H1 (cell line): Measurements from ENCODE around the gene ST13. TPM values are rescaled to one million over a fixed set of nuclear protein-coding genes. Genes with fewer than 3 reads are reported as not detected.

Source experiments
- CTCF ChIA-PET: fragments of 300-600 bp; sonication (Branson Sonifier 250); formaldehyde crosslinking; loops from one replicate; lab custom pipeline; 2021; ENCODE audit not compliant: partially characterized antibody; lab: Charles Lee
- POLR2A ChIA-PET: fragments of 300-600 bp; sonication (Branson Sonifier 250); formaldehyde crosslinking; loops from one replicate; lab custom pipeline; 2021; ENCODE audit warnings: inconsistent platforms; ENCODE audit not compliant: partially characterized antibody; lab: Charles Lee
- DNase-seq, 2 experiments: peaks; one replicate each; pipeline versions ENCODE4 v3.0.0 to v3.0.0-alpha.2; 2010 to 2022; ENCODE audit warnings: low spot score in 2 of 2, low read depth in 1 of 2, mixed read lengths in 1 of 2
- FAIRE-seq: peaks from 2 replicates; lab custom pipeline; 2011; peaks lifted over from hg19 to GRCh38; lab: Jason Lieb, UNC
- H2AFZ ChIP-seq: 2 replicates; pipeline ENCODE4 v1.8.1; 2012; ENCODE audit warnings: low read length, inconsistent platforms
- H2AK5ac ChIP-seq: 2 replicates; pipeline ENCODE4 v1.6.1; 2013; ENCODE audit warnings: low read depth, low read length
- H2BK120ac ChIP-seq: replicated peaks from 2 replicates; pipeline ENCODE3; 2013; ENCODE audit warnings: low read depth, low read length, inconsistent platforms
- H2BK12ac ChIP-seq: 2 replicates; pipeline ENCODE4 v1.6.1; 2013; ENCODE audit warnings: low read depth, low read length
- H2BK15ac ChIP-seq: 2 replicates; pipeline ENCODE4 v1.6.1; 2013; ENCODE audit warnings: low read length
- H2BK20ac ChIP-seq: 2 replicates; pipeline ENCODE4 v1.6.1; 2013; ENCODE audit warnings: low read length
- H2BK5ac ChIP-seq: 2 replicates; pipeline ENCODE4 v1.6.1; 2013; ENCODE audit warnings: low read depth, low read length
- H3K14ac ChIP-seq: 2 replicates; pipeline ENCODE4 v1.6.1; 2013; ENCODE audit warnings: inconsistent platforms; ENCODE audit not compliant: insufficient read length
- H3K18ac ChIP-seq: 2 replicates; pipeline ENCODE4 v1.6.1; 2013; ENCODE audit warnings: low read length; ENCODE audit errors: extremely low read depth
- H3K23ac ChIP-seq: 2 replicates; pipeline ENCODE4 v1.6.1; 2013; ENCODE audit warnings: inconsistent platforms; ENCODE audit not compliant: insufficient read length
- H3K23me2 ChIP-seq: 2 replicates; pipeline ENCODE4 v1.6.1; 2013; ENCODE audit warnings: low read depth, low read length
- H3K27ac ChIP-seq: 2 replicates; pipeline ENCODE4 v1.6.1; 2011; ENCODE audit warnings: low read depth, low read length, inconsistent platforms
- H3K27me3 ChIP-seq, 4 experiments: replicated peaks in 1 of 4; 1 replicate in 1 of 4; 2 replicates in 3 of 4; pipeline versions ENCODE4 v1.6.1 to v1.8.1; 2011 to 2013; ENCODE audit warnings: low read length in 3 of 4, mild to moderate bottlenecking in 3 of 4, inconsistent platforms in 2 of 4, mixed read lengths in 2 of 4, moderate library complexity in 1 of 4; ENCODE audit not compliant: control insufficient read depth in 3 of 4, insufficient read depth in 3 of 4; ENCODE audit errors: extremely low read depth in 1 of 4
- H3K36me3 ChIP-seq, 4 experiments: 2 replicates each; pipeline versions ENCODE4 v1.6.1 to v1.8.1; 2011 to 2013; ENCODE audit warnings: mild to moderate bottlenecking in 4 of 4, low read length in 3 of 4, moderate library complexity in 2 of 4, control low read depth in 1 of 4, inconsistent platforms in 1 of 4; ENCODE audit not compliant: insufficient read depth in 4 of 4, control insufficient read depth in 2 of 4
- H3K4ac ChIP-seq: replicated peaks from 2 replicates; pipeline ENCODE3; 2013; ENCODE audit warnings: low read length, low read depth, mixed read lengths, inconsistent platforms; ENCODE audit not compliant: insufficient read length
- H3K4me1 ChIP-seq, 4 experiments: replicated peaks in 1 of 4; 1 replicate in 1 of 4; 2 replicates in 3 of 4; pipeline versions ENCODE4 v1.6.1 to v1.8.1; 2011 to 2013; ENCODE audit warnings: low read length in 3 of 4, inconsistent platforms in 2 of 4, mixed read lengths in 1 of 4; ENCODE audit not compliant: insufficient read depth in 4 of 4, control insufficient read depth in 3 of 4
- H3K4me2 ChIP-seq, 2 experiments: 2 replicates each; pipeline versions ENCODE4 v1.6.1 to v1.8.1; 2011 to 2013; ENCODE audit warnings: low read depth in 2 of 2, low read length in 2 of 2, control low read depth in 1 of 2, inconsistent platforms in 1 of 2, mild to moderate bottlenecking in 1 of 2; ENCODE audit not compliant: insufficient read depth in 1 of 2
- H3K4me3 ChIP-seq, 4 experiments: fragments of 200-600, 300-600 bp in 1 of 4; sonication (generic), shearing (Covaris generic), sonication (Bioruptor Twin) in 1 of 4; 2 replicates each; pipeline versions ENCODE4 v1.5.1 to v1.8.1; 2011 to 2016; ENCODE audit warnings: low read length in 4 of 4, low read depth in 3 of 4, control low read depth in 2 of 4, inconsistent platforms in 2 of 4, mild to moderate bottlenecking in 2 of 4, mixed read lengths in 1 of 4, moderate library complexity in 1 of 4; ENCODE audit not compliant: insufficient read depth in 2 of 4; ENCODE audit errors: extremely low read depth in 1 of 4
- H3K56ac ChIP-seq: replicated peaks from 2 replicates; pipeline ENCODE3; 2013; ENCODE audit warnings: low read depth, mild to moderate bottlenecking, mixed read lengths, low read length, inconsistent platforms; ENCODE audit not compliant: insufficient read length
- H3K79me1 ChIP-seq: 2 replicates; pipeline ENCODE4 v1.6.1; 2013; ENCODE audit warnings: low read depth, low read length, control low read depth
- H3K79me2 ChIP-seq, 2 experiments: 2 replicates each; pipeline versions ENCODE4 v1.6.1 to v1.8.1; 2012 to 2013; ENCODE audit warnings: low read length in 2 of 2, mild to moderate bottlenecking in 2 of 2, inconsistent platforms in 1 of 2; ENCODE audit not compliant: insufficient read depth in 2 of 2, control insufficient read depth in 1 of 2
- H3K9ac ChIP-seq, 4 experiments: replicated peaks in 1 of 4; 1 replicate in 1 of 4; 2 replicates in 3 of 4; pipeline versions ENCODE4 v1.6.1 to v1.8.1; 2011 to 2013; ENCODE audit warnings: low read depth in 3 of 4, low read length in 3 of 4, control low read depth in 2 of 4, mild to moderate bottlenecking in 2 of 4, moderate library complexity in 2 of 4, inconsistent platforms in 1 of 4; ENCODE audit errors: extremely low read depth in 1 of 4
- H3K9me3 ChIP-seq, 2 experiments: 2 replicates each; pipeline versions ENCODE4 v1.6.1 to v1.8.1; 2012 to 2013; ENCODE audit warnings: mild to moderate bottlenecking in 2 of 2, moderate library complexity in 2 of 2, control low read depth in 1 of 2, inconsistent platforms in 1 of 2, low read depth in 1 of 2, low read length in 1 of 2, mixed read lengths in 1 of 2; ENCODE audit not compliant: insufficient read depth in 2 of 2
- H4K20me1 ChIP-seq, 2 experiments: replicated peaks in 1 of 2; 2 replicates each; pipeline versions ENCODE3 to v1.8.1; 2011 to 2013; ENCODE audit warnings: inconsistent platforms in 2 of 2, low read length in 2 of 2, mild to moderate bottlenecking in 1 of 2; ENCODE audit not compliant: insufficient read depth in 2 of 2, control insufficient read depth in 1 of 2
- H4K5ac ChIP-seq: 2 replicates; pipeline ENCODE4 v1.6.1; 2013; ENCODE audit warnings: low read length, low read depth, mixed read lengths, inconsistent platforms; ENCODE audit not compliant: insufficient read length
- H4K8ac ChIP-seq: 2 replicates; pipeline ENCODE4 v1.8.0; 2013; ENCODE audit warnings: mild to moderate bottlenecking, moderate library complexity, low read length, inconsistent platforms; ENCODE audit not compliant: insufficient read depth; ENCODE audit errors: extremely low read depth
- H4K91ac ChIP-seq: replicated peaks from 2 replicates; pipeline ENCODE3; 2013; ENCODE audit warnings: low read length, mixed read lengths, inconsistent platforms; ENCODE audit not compliant: insufficient read length
- BACH1 ChIP-seq: IDR thresholded peaks from 2 replicates; pipeline ENCODE4 v1.6.1; 2012; ENCODE audit warnings: low read length, improper control_type of control experiment
- BCL11A ChIP-seq, 2 experiments: IDR thresholded peaks; one replicate each; pipeline ENCODE4 v1.6.1; 2011; ENCODE audit warnings: low read depth in 2 of 2, low read length in 2 of 2, mild to moderate bottlenecking in 2 of 2
- GABPA ChIP-seq: IDR thresholded peaks from 2 replicates; pipeline ENCODE4 v1.6.1; 2011; ENCODE audit warnings: mild to moderate bottlenecking, low read length, moderate library complexity, borderline replicate concordance; ENCODE audit not compliant: insufficient read depth
- MAFK ChIP-seq: IDR thresholded peaks from 2 replicates; pipeline ENCODE4 v1.6.1; 2012; ENCODE audit warnings: low read depth, mild to moderate bottlenecking, improper control_type of control experiment, low read length
- RAD21 ChIP-seq, 2 experiments: IDR thresholded peaks in 1 of 2; conservative IDR thresholded peaks in 1 of 2; 2 replicates each; pipeline ENCODE4 v1.6.1; 2011; ENCODE audit warnings: low read depth in 2 of 2, low read length in 2 of 2, improper control_type of control experiment in 1 of 2, inconsistent platforms in 1 of 2, mild to moderate bottlenecking in 1 of 2, moderate library complexity in 1 of 2
- WGBS, 2 experiments: shearing (Covaris generic) in 1 of 2; methylation state at CpG; one replicate each; pipeline versions ENCODE4 v1.1.6 to v1.1.7; 2013 to 2015; ENCODE audit warnings: low lambda C conversion rate in 2 of 2, mixed read lengths in 2 of 2, inconsistent platforms in 1 of 2, low coverage in 1 of 2, missing lambda C conversion rate in 1 of 2; ENCODE audit not compliant: insufficient replicate concordance in 2 of 2, insufficient coverage in 1 of 2, insufficient read length in 1 of 2; ENCODE audit errors: extremely low coverage in 1 of 2, missing lambda C conversion rate in 1 of 2; 5-methylcytosine and 5-hydroxymethylcytosine counted together
- polyA plus RNA-seq, 7 experiments: library from polyadenylated mRNA; depleted of rRNA in 3 of 7; stranded (reverse) in 5 of 7; unstranded in 2 of 7; fragments of >200 nt in 5 of 7; fragments of 200-250 nt in 2 of 7; gene quantifications; 1 replicate in 5 of 7; 2 replicates in 1 of 7; 4 replicates in 1 of 7; pipeline versions ENCODE4 v1.2.1 to v1.2.3, GENCODE V29; 2011 to 2013; ENCODE audit warnings: missing spikeins in 2 of 7, mixed read lengths in 2 of 7
- total RNA-seq: library from RNA; stranded (reverse); fragmentation: NEBNext Ultra II Directional; extraction: Animal tissue kit (Norgen Biotek cat#: 25700); gene quantifications from 2 replicates; pipeline ENCODE4 v1.2.1, GENCODE V29; 2021
- TF ChIP-seq, protein P1 (sequence below), 3 experiments: IDR thresholded peaks; 1 replicate in 2 of 3; 2 replicates in 1 of 3; pipeline versions ENCODE4 v1.5.1 to v1.6.1; 2011; ENCODE audit warnings: low read length in 3 of 3, mild to moderate bottlenecking in 3 of 3, inconsistent platforms in 2 of 3, low read depth in 1 of 3, moderate library complexity in 1 of 3; ENCODE audit not compliant: insufficient read depth in 1 of 3; ENCODE audit errors: control extremely low read depth in 1 of 3

Gene ST13
- total and polyA plus RNA-seq, 2 of the 8 experiments (the other 6 are each of a cell fraction or from before 2014, with no cell fraction given), result 52.0 to 305 TPM

DNA sequence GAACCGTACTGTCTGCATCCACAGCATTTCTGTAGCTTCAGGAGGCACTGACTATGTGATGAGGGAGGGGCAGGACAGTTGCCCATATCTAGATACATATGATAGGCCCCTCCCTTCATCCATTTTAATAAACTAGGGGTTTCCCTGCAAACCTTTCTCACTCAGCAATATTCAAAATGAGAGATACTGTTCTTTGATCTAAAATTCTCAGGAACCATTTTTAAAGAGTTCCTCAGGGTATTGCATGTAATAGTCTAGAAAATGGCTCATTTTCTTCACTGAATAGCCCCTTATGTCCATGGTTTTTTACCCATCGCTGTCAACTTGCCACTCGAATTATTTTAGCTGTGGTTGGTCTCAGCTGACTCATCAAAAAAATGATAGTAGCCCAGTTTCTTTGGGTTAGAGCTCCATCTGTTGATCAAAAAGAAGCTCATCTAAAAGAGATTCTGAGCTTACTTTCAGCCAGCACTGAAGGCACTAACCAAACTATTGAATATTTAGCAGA lies 42.5 kb upstream of the ST13 start:
- Histone ChIP-seq H4K20me1 (no peaks in the 10 kb centered on the region), H3K79me2 (no peaks in the 10 kb centered on the region), H3K79me1 (no peaks in the 10 kb centered on the region; the same call in 1 of the 2 replicates), H3K18ac (no peak overlapping the region), H3K4me1 (no peaks in the 10 kb centered on the region), H3K9me3 (no peaks in the 10 kb centered on the region), H2BK15ac (no peak overlapping the region), H2BK12ac (no peak overlapping the region), H3K27ac (no peak overlapping the region), H4K5ac (no peak overlapping the region), H2BK5ac (no peak overlapping the region), H2AK5ac (no peak overlapping the region), H4K8ac (no peak overlapping the region), H3K4me2 (no peak overlapping the region), H3K23ac (no peak overlapping the region), H3K4ac (no peak overlapping the region), H2BK120ac (no peak overlapping the region), H3K9ac (no peak overlapping the region), H2AFZ (no peak overlapping the region), H3K27me3 (no peaks in the 10 kb centered on the region), H4K91ac (no peak overlapping the region), H2BK20ac (no peak overlapping the region), H3K23me2 (no peaks in the 10 kb centered on the region), H3K4me3 (no peak overlapping the region), H3K36me3 (no peaks in the 10 kb centered on the region), H3K56ac (no peak overlapping the region), H3K14ac (no peak overlapping the region)
- CTCF ChIA-PET, result interaction anchor here (0.7 to 1.7 kb wide), 20 partner anchors 9 to 526 kb away, joined by 3 to 5 read pairs (median 3); no protein-coding TSS in a partner anchor
- WGBS, 2 experiments, result 82% methylated on average over 3 of the region's 3 CpGs; no CpG with 5 or more reads in 1 of the 2 experiments
- no peak for TF ChIP-seq GABPA
- peak; percentile 61 to 74 for TF ChIP-seq RAD21 (IDR thresholded peaks at IDR 0.05 in 1 of 2, conservative IDR thresholded peaks at IDR 0.05 in 1 of 2; ENCODE audit: low read depth in 2 of 2, low read length in 2 of 2)
- no peak for TF ChIP-seq BCL11A (IDR thresholded peaks at IDR 0.05; ENCODE audit: low read depth in 2 of 2, low read length in 2 of 2)
- peak; percentile 95 for TF ChIP-seq BACH1
- peak; percentile 98 for TF ChIP-seq MAFK
- TF ChIP-seq, protein P1, sequence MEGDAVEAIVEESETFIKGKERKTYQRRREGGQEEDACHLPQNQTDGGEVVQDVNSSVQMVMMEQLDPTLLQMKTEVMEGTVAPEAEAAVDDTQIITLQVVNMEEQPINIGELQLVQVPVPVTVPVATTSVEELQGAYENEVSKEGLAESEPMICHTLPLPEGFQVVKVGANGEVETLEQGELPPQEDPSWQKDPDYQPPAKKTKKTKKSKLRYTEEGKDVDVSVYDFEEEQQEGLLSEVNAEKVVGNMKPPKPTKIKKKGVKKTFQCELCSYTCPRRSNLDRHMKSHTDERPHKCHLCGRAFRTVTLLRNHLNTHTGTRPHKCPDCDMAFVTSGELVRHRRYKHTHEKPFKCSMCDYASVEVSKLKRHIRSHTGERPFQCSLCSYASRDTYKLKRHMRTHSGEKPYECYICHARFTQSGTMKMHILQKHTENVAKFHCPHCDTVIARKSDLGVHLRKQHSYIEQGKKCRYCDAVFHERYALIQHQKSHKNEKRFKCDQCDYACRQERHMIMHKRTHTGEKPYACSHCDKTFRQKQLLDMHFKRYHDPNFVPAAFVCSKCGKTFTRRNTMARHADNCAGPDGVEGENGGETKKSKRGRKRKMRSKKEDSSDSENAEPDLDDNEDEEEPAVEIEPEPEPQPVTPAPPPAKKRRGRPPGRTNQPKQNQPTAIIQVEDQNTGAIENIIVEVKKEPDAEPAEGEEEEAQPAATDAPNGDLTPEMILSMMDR (IDR thresholded peaks at IDR 0.05; ENCODE audit: control extremely low read depth in 1 of 3, insufficient read depth in 1 of 3, low read depth in 1 of 3, low read length in 3 of 3), result peak in 1 of 3 experiments; percentile 46; a peak in 2 of 4 replicates
- DNase-seq, result no peak
- peak; percentile 39 for FAIRE-seq
- POLR2A ChIA-PET, result interaction anchor here (0.6 kb wide), 1 partner anchor 13 kb away, joined by 3 read pairs; no protein-coding TSS in a partner anchor
